GM13977 (cell line): ENCODE results near the gene AGBL4.

ENCODE experiments used
- DNase-seq: peaks from one replicate; pipeline ENCODE4 v3.0.0; 2012; ENCODE audit warnings: low spot score
- in situ Hi-C: fragments of 300-500 bp; cut with MboI; formaldehyde crosslinking; loops from one replicate; pipeline ENCODE4 v1.12.0; 2022; ENCODE audit warnings: low sequenced_read_pairs, low pct_unique_long_range_greater_than_20kb, mixed read lengths, inconsistent platforms; ENCODE audit not compliant: unreplicated experiment
- TF ChIP-seq, protein P1 (sequence below): IDR thresholded peaks from 2 replicates; pipeline ENCODE4 v1.5.1; 2012; ENCODE audit warnings: mild to moderate bottlenecking, control low read depth; ENCODE audit not compliant: insufficient read depth; ENCODE audit errors: extremely low read depth, missing control alignments

Gene AGBL4

DNA sequence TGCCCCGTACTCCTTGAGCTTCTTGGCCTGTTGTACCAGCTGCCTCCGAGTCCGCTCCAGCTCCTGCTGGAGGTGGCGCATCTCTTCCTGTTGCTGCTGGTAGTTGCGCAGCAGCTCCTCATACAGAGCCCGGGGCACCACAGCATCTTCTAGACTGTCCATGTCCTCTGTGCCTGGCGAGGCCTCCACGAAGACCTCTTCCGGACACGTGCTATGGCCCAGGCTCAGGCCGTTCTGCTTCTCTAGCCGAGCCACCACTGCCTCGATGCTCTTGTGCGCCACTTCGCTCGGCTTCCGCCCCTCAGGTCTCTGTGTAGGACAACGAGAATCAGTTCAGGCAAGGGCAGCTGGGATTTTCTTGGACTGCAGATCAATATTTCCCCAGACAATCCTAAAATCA lies 1264.8 kb downstream of the AGBL4 start:
- DNase-seq: no peak
- TF ChIP-seq, protein P1, sequence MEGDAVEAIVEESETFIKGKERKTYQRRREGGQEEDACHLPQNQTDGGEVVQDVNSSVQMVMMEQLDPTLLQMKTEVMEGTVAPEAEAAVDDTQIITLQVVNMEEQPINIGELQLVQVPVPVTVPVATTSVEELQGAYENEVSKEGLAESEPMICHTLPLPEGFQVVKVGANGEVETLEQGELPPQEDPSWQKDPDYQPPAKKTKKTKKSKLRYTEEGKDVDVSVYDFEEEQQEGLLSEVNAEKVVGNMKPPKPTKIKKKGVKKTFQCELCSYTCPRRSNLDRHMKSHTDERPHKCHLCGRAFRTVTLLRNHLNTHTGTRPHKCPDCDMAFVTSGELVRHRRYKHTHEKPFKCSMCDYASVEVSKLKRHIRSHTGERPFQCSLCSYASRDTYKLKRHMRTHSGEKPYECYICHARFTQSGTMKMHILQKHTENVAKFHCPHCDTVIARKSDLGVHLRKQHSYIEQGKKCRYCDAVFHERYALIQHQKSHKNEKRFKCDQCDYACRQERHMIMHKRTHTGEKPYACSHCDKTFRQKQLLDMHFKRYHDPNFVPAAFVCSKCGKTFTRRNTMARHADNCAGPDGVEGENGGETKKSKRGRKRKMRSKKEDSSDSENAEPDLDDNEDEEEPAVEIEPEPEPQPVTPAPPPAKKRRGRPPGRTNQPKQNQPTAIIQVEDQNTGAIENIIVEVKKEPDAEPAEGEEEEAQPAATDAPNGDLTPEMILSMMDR: no peak
- in situ Hi-C loops: no loop called here

DNA sequence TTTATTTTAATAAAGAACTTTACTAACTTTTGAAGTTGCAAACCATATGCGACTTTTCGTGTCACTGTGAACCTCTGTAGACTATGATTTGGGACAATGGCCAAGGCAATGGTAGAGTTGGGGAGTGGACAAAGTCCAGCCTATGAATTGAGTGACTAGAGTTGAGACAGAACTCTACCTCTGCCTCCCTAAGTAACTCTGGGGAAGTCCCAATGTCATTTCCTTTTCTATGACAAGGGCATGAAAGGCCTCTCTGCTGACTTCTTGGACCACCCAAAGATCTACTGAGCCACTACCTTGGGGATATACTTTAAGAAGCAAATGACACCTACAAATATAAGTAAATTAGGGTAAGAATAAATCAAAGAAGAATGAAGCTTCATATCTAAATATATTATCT lies 1266.4 kb downstream of the AGBL4 start:
- in situ Hi-C loops: no loop called here
- DNase-seq: peak; percentile 26
- TF ChIP-seq, protein P1: no peak

DNA sequence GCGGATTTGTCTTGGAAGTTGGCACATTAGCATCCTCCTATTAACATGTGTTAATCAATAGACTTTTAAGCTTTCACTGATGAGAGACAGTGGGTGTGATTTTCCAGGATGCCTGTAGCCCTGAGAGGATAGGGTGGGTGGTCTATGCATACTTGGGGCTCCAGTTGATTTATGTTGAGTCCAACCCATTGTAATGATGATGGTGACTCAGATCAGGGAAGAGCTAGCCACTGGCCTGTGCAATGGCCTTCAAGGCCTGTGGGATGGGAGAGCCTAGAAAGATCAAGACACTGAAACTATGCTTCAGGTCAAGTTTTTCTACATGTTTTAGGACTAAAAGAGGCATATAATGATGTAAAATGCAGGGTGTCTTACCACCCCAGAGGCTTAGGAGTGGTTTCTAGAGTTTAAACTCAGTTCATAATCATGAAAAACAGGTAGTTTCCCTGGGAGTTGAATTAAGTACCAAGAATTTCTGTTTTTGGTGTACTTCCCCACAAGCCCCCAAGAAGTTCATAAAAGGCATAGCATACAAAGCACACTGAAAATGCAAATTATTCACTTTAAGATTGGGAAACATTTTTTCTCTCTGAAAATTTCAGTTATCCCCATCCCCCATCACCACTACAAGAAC lies 1267.0 kb downstream of the AGBL4 start:
- TF ChIP-seq, protein P1: no peak
- in situ Hi-C loops: no loop called here
- peak; percentile 22 for DNase-seq

DNA sequence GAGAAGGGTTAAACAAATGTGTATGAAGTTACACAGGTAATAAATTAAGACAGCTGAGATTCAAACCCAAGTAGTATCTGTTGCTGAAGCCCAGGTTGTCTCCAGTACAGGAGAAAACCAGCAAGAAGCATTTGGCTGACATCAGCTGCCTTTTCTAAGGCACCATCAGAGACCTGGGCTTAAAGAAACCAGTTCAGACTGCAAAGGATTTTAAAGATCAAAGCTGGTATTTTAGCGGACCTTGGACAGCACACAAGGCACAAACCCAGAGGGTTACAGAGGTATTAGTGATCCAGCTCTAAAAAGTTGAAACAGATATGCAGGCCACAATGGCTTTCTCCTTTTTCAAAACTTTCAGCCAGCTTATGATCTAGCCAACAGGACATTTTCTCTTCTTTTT lies 1270.5 kb downstream of the AGBL4 start:
- DNase-seq: no peak
- TF ChIP-seq, protein P1: no peak
- in situ Hi-C loops: no loop called here

DNA sequence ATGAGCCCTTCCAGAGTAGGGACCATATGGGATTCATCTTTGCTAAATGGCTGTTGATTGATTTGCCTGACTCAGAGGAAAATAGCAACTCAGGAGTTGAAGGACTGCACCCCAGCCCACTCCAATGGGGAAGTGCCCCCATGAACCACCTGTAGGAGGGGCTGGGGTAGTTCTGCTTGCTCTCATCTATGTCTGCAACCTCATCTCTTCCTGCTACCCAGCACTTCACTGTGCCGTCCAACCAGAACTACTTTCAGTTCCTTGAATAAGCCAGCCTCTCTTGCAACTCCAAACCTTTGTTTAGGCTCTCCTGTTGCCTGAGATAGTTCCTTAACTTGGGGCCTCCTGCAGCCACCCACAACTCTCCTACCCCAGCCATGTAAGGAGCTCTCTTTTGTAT lies 1273.6 kb downstream of the AGBL4 start:
- TF ChIP-seq, protein P1: no peak
- DNase-seq: no peak
- in situ Hi-C loops: no loop called here

DNA sequence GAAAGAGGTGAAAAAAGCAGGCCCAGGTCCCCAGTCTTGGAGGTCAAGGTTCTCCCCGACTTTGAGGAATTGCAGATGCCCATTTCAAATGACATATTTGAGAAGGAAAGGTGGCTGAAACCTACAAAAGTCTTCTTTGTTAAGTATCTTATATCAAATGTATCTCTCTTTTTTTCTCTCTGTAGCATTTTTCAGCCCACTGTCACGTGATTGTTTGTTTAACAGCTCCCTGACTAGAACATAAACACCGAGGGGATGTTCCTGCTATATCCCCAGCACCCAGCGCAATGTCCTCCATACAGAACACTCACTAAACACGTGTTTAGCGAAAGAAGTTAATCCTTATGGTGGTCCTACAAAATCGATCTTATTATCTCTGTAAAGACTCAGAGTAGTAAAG lies 1274.7 kb downstream of the AGBL4 start:
- DNase-seq: no peak
- TF ChIP-seq, protein P1: no peak
- in situ Hi-C loops: no loop called here
